AG10803 (cell line): ENCODE measurements around the gene ZNRF4.
"Not testable (repeated sequence)": the region's sequence is repeated elsewhere in the genome, so short reads cannot be mapped to it uniquely, and the experiment has no call there.

ENCODE experiments used
- DNase-seq: peaks from one replicate; pipeline ENCODE4 v3.0.0; 2010; ENCODE audit warnings: low read depth
- H3K4me3 ChIP-seq: 2 replicates; pipeline ENCODE4 v1.5.1; 2011; ENCODE audit warnings: mild to moderate bottlenecking, low read length, control low read depth
- TF ChIP-seq, protein P1 (sequence below): conservative IDR thresholded peaks from 2 replicates; pipeline ENCODE4 v1.5.1; 2011; ENCODE audit warnings: mild to moderate bottlenecking, low read length, control low read depth, inconsistent platforms

The ZNRF4 gene, protein sequence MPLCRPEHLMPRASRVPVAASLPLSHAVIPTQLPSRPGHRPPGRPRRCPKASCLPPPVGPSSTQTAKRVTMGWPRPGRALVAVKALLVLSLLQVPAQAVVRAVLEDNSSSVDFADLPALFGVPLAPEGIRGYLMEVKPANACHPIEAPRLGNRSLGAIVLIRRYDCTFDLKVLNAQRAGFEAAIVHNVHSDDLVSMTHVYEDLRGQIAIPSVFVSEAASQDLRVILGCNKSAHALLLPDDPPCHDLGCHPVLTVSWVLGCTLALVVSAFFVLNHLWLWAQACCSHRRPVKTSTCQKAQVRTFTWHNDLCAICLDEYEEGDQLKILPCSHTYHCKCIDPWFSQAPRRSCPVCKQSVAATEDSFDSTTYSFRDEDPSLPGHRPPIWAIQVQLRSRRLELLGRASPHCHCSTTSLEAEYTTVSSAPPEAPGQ

DNA sequence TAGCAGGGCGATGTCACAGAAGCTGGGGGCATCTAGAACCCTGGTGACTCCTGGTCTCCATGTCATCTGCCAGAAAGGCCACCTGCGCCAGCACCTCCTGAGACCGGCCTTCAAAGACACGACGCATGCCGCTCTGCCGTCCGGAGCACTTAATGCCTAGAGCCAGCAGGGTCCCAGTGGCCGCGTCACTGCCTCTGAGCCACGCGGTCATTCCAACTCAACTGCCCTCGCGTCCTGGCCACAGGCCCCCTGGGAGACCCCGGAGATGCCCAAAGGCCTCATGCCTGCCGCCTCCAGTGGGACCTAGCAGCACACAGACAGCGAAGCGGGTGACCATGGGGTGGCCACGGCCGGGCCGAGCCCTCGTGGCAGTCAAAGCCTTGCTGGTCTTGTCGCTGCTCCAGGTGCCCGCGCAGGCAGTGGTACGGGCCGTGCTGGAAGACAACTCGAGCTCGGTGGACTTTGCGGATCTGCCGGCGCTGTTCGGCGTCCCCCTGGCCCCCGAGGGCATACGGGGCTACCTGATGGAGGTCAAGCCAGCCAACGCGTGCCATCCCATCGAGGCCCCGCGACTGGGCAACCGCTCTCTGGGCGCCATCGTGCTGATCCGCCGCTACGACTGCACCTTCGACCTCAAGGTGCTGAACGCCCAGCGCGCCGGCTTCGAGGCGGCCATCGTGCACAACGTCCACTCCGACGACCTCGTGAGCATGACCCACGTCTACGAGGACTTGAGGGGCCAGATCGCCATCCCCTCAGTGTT lies at the start of gene ZNRF4:
ZNRF4 (plus strand) TSS at position 51 of the 763 bp plus-strand sequence; CDS start at position 126, 75 bp downstream.
- TF ChIP-seq, protein P1, sequence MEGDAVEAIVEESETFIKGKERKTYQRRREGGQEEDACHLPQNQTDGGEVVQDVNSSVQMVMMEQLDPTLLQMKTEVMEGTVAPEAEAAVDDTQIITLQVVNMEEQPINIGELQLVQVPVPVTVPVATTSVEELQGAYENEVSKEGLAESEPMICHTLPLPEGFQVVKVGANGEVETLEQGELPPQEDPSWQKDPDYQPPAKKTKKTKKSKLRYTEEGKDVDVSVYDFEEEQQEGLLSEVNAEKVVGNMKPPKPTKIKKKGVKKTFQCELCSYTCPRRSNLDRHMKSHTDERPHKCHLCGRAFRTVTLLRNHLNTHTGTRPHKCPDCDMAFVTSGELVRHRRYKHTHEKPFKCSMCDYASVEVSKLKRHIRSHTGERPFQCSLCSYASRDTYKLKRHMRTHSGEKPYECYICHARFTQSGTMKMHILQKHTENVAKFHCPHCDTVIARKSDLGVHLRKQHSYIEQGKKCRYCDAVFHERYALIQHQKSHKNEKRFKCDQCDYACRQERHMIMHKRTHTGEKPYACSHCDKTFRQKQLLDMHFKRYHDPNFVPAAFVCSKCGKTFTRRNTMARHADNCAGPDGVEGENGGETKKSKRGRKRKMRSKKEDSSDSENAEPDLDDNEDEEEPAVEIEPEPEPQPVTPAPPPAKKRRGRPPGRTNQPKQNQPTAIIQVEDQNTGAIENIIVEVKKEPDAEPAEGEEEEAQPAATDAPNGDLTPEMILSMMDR = no peak
- DNase-seq = no peak
- H3K4me3 ChIP-seq = no peak within 1 kb of the TSS

DNA sequence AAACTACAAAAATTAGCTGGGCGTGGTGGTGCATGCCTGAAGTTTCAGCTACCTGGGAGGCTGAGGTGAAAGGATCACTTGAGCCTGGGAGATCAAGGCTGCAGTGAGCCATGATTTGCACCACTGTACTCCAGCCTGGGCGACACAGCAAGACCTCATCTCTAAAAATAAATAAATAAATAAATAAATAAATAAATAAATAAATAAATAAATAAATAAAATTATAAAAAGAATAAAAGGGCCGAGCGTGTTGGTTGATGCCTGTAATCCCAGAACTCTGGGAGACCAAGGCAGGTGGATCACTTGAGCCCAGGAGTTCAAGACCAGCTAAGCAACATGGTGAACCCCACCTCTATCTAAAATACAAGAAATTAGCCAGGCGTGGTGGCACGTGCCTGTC lies 49.0 kb upstream of the ZNRF4 start:
- H3K4me3 ChIP-seq, DNase-seq: not testable (repeated sequence)

DNA sequence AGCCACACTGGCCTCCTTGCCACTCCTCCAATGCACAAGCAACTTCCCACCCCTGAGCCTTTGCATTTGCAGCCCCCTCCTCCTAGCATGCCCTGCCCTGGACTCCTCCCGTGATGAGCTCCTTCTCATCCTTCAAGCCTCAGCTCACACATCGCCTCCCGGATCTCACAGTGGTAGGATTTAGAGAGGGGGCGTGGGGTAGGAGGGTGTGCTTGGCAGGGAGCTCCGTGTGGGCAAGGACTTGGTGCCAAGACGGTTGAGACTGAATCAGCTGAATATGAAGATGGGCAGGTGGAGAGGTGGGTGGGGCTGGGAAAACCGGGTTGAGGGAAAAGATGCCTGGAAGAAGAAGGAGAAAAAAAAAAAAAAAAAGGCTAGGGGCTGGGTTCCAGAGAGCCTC lies 48.4 kb upstream of the ZNRF4 start:
- DNase-seq = no peak
- TF ChIP-seq, protein P1 = no peak
- no peak overlapping the region for H3K4me3 ChIP-seq

DNA sequence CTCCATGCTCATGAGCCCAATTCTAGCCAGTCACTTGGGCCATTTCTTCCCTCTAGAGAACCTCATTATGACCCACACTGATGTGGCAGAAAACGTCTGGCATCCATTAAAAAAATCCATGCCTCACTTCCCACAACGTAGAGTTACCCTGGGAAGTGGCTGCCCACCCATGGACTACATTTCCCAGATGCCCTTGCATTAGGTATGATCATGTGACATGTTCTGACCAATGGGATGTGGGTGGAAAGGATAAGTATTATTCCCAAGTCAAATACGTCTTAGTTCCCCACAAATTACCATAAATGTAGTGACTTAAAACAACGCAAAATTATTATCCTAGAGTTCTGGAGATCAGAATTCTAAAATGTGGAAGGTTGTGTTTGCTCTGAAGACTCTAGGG lies 47.9 kb upstream of the ZNRF4 start:
- H3K4me3 ChIP-seq = no peak overlapping the region
- DNase-seq = peak; percentile 3
- TF ChIP-seq, protein P1 = no peak

DNA sequence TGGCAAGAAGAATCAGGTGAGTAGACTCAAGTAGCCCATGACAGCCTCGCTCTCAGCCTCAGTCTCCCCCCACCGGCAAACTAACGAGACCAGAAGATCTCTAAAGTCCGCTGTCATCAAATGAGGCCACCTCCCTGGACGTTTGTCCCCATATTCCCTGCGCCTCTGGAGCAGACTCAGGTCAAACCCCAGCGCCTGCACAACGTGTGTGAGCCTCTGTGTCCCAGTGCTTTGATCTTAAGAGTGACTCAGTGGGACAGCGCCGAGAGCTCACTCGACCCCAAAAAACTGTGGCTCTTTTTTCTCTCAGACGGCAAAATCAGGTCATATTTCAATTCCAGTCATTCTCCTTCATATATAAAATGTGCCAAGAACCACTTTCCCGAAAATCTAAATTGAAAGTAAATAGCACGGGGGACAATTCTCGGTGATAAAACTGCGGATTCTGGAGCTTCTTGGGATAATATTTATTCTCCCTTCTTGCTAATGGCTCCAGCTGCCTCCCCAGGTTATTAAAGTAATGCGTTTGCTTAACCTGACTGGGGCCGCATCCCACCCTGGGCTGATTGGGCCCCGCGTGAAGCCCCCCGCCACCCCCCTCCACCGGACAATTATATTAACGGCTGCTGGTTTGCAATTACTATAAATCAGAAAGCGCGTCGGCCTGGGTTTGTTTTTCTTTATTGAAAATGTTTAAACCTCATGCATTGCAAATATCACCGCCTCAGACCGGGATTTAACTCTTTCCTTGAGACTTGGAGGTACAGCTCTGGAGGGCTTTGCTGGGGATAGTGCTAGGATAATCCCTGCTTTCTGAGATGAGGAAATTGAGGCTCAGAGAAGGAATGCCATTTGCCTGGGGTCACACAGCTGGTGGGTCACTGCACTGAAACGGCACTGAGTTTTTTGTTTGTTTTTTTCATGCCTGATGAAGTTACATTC lies 37.5 kb upstream of the ZNRF4 start:
- H3K4me3 ChIP-seq = no peak overlapping the region
- DNase-seq = no peak
- TF ChIP-seq, protein P1 = no peak

DNA sequence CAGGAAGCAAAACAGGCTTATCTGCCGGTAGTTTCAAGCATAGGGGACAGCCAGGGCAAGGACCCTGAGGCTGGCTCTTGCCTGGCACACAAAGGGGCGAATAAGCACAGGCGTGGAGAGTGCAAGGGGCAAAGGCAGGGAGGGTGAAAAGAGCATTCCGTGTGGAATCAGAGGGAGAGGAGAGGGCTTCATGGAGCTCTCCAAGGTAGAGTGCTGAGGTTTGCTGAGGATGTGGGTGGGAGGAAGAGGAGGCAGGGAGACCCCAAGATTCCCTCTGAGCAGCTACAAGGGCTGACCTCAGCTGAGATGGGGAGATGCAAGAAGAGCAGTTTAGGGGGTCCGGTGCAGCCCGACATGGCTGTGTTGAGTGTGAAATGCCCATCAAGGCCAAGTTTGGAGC lies 36.5 kb upstream of the ZNRF4 start:
- H3K4me3 ChIP-seq = no peak overlapping the region
- no peak for DNase-seq
- TF ChIP-seq, protein P1 = no peak

DNA sequence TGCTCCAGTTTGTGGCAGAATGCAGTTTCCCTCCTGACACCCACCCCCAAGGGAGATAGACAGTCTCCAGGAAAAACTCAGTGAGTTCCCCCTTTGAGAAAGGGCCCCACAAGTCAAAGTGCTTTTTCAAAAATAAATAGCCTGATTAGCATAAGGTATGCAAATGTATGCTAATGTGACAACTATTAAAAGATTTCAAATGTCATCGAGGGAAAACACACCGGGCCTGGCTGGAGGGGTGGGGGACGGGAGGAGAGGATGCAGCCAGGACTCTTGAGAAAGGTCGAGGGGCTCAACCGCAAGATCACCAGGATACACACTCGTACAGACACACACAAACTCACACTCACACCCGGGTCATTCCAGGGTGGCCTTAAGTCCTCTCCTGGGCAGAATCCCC lies 34.3 kb upstream of the ZNRF4 start:
- no peak overlapping the region for H3K4me3 ChIP-seq
- TF ChIP-seq, protein P1 = no peak
- no peak for DNase-seq
